ENCODE data around the gene IL17RC.

The IL17RC gene

DNA sequence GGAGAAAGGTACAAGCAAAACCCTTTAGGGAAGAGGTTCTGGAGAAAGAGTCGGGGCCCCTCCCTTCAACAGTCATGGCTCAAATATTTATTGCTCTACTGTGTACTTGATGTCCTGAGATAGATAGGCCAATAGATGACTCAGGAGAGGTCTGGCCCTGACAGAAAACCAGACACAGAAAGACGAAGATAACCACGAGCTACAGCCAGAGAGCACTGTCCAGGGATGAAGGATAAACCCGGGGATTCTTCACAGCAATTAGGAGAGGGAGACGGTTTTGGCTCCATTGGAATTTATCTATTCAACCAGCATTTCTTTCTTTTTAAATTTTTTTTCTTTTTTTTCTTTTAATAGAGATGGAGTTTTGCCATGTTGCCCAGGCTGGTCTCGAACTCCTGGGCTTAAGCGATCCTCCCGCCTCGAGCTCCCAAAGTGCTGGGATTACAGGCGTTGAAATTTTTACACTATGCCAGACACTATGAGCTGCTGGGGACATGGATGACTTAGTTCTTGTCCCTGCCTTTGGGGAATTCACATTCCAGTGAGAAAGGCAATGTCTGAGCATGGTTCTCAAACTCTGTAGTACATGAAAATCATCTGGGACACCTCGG, 32.2 kb upstream of the IL17RC start:
- POLR2A ChIA-PET: interaction anchor here (0.7 to 2.2 kb wide), 2 partner anchors 9 to 23 kb away, joined by 3 to 7 read pairs; no protein-coding TSS in a partner anchor
- DNase-seq (ENCODE audit: low read depth, low spot score): peak; percentile 42
- TF ChIP-seq, protein P1, sequence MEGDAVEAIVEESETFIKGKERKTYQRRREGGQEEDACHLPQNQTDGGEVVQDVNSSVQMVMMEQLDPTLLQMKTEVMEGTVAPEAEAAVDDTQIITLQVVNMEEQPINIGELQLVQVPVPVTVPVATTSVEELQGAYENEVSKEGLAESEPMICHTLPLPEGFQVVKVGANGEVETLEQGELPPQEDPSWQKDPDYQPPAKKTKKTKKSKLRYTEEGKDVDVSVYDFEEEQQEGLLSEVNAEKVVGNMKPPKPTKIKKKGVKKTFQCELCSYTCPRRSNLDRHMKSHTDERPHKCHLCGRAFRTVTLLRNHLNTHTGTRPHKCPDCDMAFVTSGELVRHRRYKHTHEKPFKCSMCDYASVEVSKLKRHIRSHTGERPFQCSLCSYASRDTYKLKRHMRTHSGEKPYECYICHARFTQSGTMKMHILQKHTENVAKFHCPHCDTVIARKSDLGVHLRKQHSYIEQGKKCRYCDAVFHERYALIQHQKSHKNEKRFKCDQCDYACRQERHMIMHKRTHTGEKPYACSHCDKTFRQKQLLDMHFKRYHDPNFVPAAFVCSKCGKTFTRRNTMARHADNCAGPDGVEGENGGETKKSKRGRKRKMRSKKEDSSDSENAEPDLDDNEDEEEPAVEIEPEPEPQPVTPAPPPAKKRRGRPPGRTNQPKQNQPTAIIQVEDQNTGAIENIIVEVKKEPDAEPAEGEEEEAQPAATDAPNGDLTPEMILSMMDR (IDR thresholded peaks at IDR 0.05; ENCODE audit: insufficient read depth, low read length, missing control alignments): no peak
- H3K4me3 ChIP-seq (ENCODE audit: low read depth, low read length): no peak overlapping the region
- CTCF ChIA-PET: interaction anchor here (0.7 to 3.4 kb wide), 6 partner anchors 9 to 169 kb away, joined by 3 to 14 read pairs (median 7); no protein-coding TSS in a partner anchor

DNA sequence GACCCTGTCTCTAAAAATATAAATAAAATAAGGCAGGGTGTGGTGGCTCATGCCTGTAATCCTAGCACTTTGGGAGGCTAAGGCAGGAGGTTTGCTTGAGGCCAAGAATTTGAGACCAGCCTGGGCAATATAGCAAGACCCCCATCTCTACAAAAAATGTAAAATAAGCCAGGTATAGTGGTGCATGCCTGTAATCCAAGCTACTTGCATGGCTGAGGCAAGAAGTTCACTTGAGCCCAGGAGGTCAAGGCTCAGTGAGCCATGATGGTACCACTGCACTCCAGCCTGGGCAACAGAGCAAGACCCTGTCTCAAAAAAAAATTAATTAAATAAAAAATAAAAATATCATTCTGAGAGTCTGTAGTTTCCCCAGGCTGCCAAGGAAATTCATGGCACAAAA, 30.6 kb upstream of the IL17RC start:
- H3K4me3 ChIP-seq (ENCODE audit: low read depth, low read length): no peak overlapping the region
- no peak for DNase-seq (ENCODE audit: low read depth, low spot score)
- TF ChIP-seq, protein P1 (IDR thresholded peaks at IDR 0.05; ENCODE audit: insufficient read depth, low read length, missing control alignments): no peak
- CTCF ChIA-PET: interaction anchor here (2.7 to 2.9 kb wide), 2 partner anchors 8 to 27 kb away, joined by 7 to 12 read pairs; no protein-coding TSS in a partner anchor
- POLR2A ChIA-PET: interaction anchor here (0.6 kb wide), 1 partner anchor 60 kb away, joined by 3 read pairs; no protein-coding TSS in a partner anchor

DNA sequence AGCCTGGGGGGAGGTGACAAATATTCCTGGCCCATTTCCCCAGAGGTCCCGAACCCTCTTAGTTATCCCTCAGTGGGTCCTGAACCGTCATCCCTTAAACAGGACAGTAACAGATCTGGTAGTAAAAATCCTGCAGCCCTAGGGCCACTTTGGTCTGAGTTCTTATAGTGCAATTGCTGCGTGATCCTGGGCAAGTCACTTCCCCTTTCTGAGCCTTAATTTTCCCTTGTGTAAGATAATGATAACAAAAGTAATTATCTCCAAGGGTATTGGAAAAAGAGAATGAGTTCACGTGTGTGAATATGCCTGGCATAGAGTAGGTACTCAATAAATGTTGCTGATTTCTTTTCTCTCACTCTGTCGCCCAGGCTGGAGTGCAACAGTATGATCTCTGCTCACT, 29.4 kb upstream of the IL17RC start:
- ChIA-PET CTCF (no interaction called here), POLR2A (no interaction called here)
- TF ChIP-seq, protein P1 (IDR thresholded peaks at IDR 0.05; ENCODE audit: insufficient read depth, low read length, missing control alignments): no peak
- H3K4me3 ChIP-seq (ENCODE audit: low read depth, low read length): no peak overlapping the region
- DNase-seq (ENCODE audit: low read depth, low spot score): no peak

DNA sequence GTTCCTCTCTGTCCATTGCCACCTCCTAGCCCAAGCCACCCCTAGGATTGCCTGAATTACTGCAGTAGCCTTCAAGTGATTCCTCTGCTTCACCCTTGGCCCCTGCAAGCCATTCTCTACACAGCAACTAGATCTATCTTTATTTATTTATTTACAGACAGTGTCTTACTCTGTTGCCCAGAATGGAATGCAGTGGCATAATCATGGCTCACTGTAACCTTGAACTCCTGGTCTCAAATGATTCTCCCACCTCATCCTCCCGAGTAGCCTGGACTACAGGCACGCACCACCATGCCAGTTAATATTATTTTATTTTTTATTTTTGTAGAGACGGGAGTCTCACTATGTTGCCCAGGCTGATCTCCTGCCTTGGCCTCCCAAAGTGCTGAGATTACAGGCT, 28.4 kb upstream of the IL17RC start:
- TF ChIP-seq, protein P1 (IDR thresholded peaks at IDR 0.05; ENCODE audit: insufficient read depth, low read length, missing control alignments): no peak
- POLR2A ChIA-PET: no interaction called here
- CTCF ChIA-PET: interaction anchor here (2.0 kb wide), 1 partner anchor 58 kb away, joined by 7 read pairs; no protein-coding TSS in a partner anchor
- DNase-seq (ENCODE audit: low read depth, low spot score): no peak
- no peak overlapping the region for H3K4me3 ChIP-seq (ENCODE audit: low read depth, low read length)

DNA sequence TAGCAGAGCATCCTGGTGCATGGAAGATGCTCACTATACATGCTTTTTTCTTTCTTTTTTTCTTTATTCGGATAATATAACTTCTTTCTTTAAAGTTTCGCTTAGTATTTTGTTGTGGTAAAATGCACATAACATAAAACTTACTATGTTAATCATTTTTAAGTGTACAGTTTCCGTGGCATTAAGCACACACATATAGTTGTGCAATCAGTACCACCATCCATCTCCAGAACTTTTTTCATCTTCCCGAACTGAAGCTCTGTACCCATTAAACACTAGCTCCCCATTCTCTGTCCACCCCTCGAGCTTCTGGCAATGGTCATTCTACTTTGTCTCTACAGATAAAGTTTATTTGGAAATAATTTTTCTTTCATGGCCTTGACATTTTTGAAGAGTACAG, 27.5 kb upstream of the IL17RC start:
- POLR2A ChIA-PET: no interaction called here

More for the DNA sequence above, 27.5 kb upstream of the IL17RC start:
- no peak overlapping the region for H3K4me3 ChIP-seq (ENCODE audit: low read depth, low read length)
- CTCF ChIA-PET: interaction anchor here (1.0 to 2.0 kb wide), 2 partner anchors 27 to 57 kb away, joined by 3 to 7 read pairs; no protein-coding TSS in a partner anchor
- no peak for DNase-seq (ENCODE audit: low read depth, low spot score)
- TF ChIP-seq, protein P1 (IDR thresholded peaks at IDR 0.05; ENCODE audit: insufficient read depth, low read length, missing control alignments): no peak
